IMR-90 (cell line): ENCODE data around the gene NGEF.

Experiments
- CHD1 ChIP-seq: IDR thresholded peaks from 2 replicates; pipeline ENCODE4 v1.6.1; 2012; ENCODE audit warnings: low read depth, low read length, improper control_type of control experiment
- CTCF ChIP-seq: conservative IDR thresholded peaks from 2 replicates; pipeline ENCODE4 v1.5.1; 2012; ENCODE audit warnings: mild to moderate bottlenecking, low read depth, low read length, improper control_type of control experiment
- MAFK ChIP-seq: IDR thresholded peaks from 2 replicates; pipeline ENCODE4 v1.6.1; 2012; ENCODE audit warnings: low read depth, low read length, improper control_type of control experiment
- POLR2A ChIP-seq: IDR thresholded peaks from 2 replicates; pipeline ENCODE4 v1.6.1; 2012; ENCODE audit warnings: mild to moderate bottlenecking, low read depth, low read length
- RAD21 ChIP-seq: IDR thresholded peaks from 2 replicates; pipeline ENCODE4 v1.6.1; 2012; ENCODE audit warnings: low read length, improper control_type of control experiment
- RCOR1 ChIP-seq: IDR thresholded peaks from 2 replicates; pipeline ENCODE4 v1.6.1; 2012; ENCODE audit warnings: mild to moderate bottlenecking, low read length, improper control_type of control experiment; ENCODE audit not compliant: insufficient replicate concordance
- RFX5 ChIP-seq: IDR thresholded peaks from 2 replicates; pipeline ENCODE4 v1.8.0; 2012; ENCODE audit warnings: low read depth, mild to moderate bottlenecking, low read length, moderate library complexity
- SMC3 ChIP-seq: fragments of 150-350 bp; IDR thresholded peaks from 2 replicates; pipeline ENCODE4 v1.6.1; 2016; ENCODE audit warnings: low read depth, mild to moderate bottlenecking, antibody characterized with exemption, low read length, moderate library complexity
- USF2 ChIP-seq: fragments of 150-350 bp; IDR thresholded peaks from 2 replicates; pipeline ENCODE4 v1.6.1; 2017; ENCODE audit warnings: mild to moderate bottlenecking, antibody characterized with exemption, low read length, low read depth

- TF ChIP-seq CTCF, result no peak
- TF ChIP-seq MAFK, result no peak
- TF ChIP-seq RCOR1, result no peak
- TF ChIP-seq POLR2A, result no peak
- TF ChIP-seq RFX5, result no peak
- no peak for TF ChIP-seq RAD21
- TF ChIP-seq SMC3, result no peak
- no peak for TF ChIP-seq CHD1
- TF ChIP-seq USF2, result no peak
Measured at GRCh38 chr2:232871418-232871834, 141.6 kb downstream of the NGEF start.
